NB4 (cell line): ENCODE results near the gene KLK11.

Experiments used
- DNase-seq: peaks from one replicate; pipeline ENCODE4 v3.0.0; 2010; ENCODE audit warnings: low read depth
- H3K4me3 ChIP-seq: one replicate; pipeline ENCODE4 v1.5.1; 2011; ENCODE audit warnings: mild to moderate bottlenecking, low read depth, low read length, moderate library complexity
- CTCF ChIP-seq: IDR thresholded peaks from one replicate; pipeline ENCODE4 v1.5.1; 2012; ENCODE audit warnings: low read depth, low read length
- MAX ChIP-seq: IDR thresholded peaks from 2 replicates; pipeline ENCODE4 v1.6.1; 2011; ENCODE audit warnings: low read depth, low read length
- MYC ChIP-seq: IDR thresholded peaks from 2 replicates; pipeline ENCODE4 v1.6.1; 2011; ENCODE audit warnings: low read depth, low read length
- POLR2A ChIP-seq: IDR thresholded peaks from 2 replicates; pipeline ENCODE4 v1.6.1; 2011; ENCODE audit warnings: mild to moderate bottlenecking; ENCODE audit not compliant: insufficient read length; ENCODE audit errors: extremely low read depth

Gene KLK11

DNA sequence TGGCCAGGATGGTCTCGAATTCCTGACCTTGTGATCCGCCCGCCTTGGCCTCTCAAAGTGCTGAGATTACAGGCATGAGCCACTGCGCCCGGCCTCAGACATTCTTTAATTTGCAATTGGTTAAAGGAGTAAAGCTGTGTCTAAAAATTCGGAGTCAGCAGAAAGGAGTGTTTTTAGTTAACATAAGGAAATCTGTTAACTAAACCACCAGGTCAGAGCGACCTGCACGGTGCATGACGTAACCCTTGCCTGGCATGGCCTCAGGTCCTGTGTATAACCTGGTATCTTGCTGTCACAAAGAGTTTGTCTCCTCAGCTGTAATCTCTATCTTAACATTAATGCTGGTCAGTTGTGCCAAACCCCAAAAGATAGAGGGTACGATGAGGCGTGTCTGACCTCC lies 17.9 kb upstream of the KLK11 start:
- no peak for DNase-seq
- no peak overlapping the region for H3K4me3 ChIP-seq
- TF ChIP-seq MYC (no peak), MAX (no peak), POLR2A (no peak), CTCF (no peak)

GRCh38 chr19:51043497-51043896 lies 17.1 kb upstream of the KLK11 start:
- TF ChIP-seq MYC (no peak), CTCF (no peak), MAX (no peak), POLR2A (no peak)
- no peak for DNase-seq
- no peak overlapping the region for H3K4me3 ChIP-seq

DNA sequence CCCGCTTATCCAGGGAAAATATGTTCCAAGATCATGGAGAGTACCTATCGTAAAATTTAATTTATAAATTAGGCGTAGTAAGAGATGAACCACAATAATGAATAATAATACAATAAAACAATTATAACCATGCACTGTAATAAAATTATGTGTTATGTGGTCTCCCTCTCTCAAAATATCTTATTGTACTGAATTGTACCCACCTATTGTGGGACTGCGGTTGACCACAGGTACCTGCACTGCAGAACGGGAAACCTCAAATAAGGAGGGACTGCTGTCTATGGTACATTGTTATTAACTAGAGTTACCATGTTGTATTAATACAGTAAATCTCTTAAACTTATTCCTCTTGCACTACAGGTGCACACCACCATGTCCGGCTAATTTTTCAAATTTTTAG lies 13.7 kb upstream of the KLK11 start:
- DNase-seq, result no peak
- no peak for TF ChIP-seq POLR2A
- no peak for TF ChIP-seq MYC
- TF ChIP-seq CTCF, result no peak
- TF ChIP-seq MAX, result no peak
- H3K4me3 ChIP-seq, result no peak overlapping the region

DNA sequence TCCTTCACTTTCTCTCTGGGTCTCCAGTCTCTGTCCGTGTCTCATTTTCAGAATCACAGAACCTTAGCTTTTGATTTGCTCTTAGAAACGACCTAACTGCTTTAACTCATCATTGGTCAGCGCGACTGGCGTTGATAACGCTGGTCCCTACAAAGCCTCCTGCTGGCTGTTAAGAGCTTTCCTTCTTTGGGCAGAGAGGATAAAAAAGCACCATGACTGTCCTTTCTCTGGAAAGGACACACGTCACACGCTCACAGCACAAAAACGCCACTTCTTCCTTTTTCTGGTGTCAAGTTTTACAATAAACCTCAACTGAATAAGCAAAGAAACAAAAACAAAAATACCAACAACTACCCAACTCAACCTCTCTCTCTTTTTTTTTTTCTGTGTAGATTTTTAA lies 10.1 kb upstream of the KLK11 start:
- no peak for DNase-seq
- TF ChIP-seq POLR2A (no peak), MYC (no peak), MAX (no peak), CTCF (no peak)
- H3K4me3 ChIP-seq, result no peak overlapping the region

DNA sequence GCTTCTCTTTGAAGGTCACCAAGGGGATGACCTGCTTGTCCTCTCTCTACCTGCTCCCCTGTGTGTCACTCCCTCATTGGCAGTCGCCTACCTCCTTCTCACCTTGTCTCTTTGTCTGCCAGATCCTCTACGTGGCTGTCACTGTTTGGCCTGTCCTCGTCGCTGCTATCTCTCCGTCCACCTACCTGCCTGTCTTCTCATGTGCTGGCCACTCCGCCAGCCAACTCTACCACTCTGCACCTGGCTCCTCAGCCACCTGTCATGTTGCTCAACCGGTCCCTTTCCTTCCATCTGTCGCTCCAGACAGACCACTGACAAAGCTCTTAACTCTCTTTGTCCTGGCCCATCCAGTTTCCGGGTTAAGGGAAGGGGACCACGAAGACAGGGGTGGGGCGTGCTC lies 8.3 kb upstream of the KLK11 start, which contains the start of gene KLK12:
Gene KLK12 (minus strand): TSS at position 299 of the 400 bp plus-strand sequence. CDS start 381 bp downstream, outside the sequence.
- DNase-seq, result no peak
- no peak for TF ChIP-seq MYC
- TF ChIP-seq POLR2A, result no peak
- no peak for TF ChIP-seq MAX
- TF ChIP-seq CTCF, result no peak
- no peak within 1 kb of the TSS for H3K4me3 ChIP-seq

DNA sequence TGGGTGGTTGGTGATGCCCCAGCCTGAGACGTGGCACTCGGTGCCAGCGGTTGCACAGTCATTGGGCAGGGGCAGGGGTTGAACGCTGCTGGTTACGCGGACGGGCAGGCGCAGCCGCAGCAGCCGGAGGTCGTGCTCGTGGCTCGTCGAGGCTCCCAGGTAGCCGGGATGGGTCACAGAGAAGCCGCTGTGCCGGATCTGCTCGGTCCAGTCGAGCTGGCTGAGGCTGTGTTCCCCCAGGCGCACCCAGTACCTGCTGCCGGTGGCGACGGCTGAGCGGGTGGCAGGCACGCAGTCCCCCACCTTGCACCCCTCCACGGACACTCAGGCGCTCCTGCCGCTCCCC lies 5.4 kb upstream of the KLK11 start:
- DNase-seq, result no peak
- no peak for TF ChIP-seq POLR2A
- no peak for TF ChIP-seq MYC
- no peak for TF ChIP-seq CTCF
- TF ChIP-seq MAX, result no peak
- no peak overlapping the region for H3K4me3 ChIP-seq
